ENCODE data around the gene DZIP1. TPM values are rescaled to one million over a fixed set of nuclear protein-coding genes. Genes with fewer than 3 reads are reported as not detected.
"Not testable (repeated sequence)": the region's sequence is repeated elsewhere in the genome, so short reads cannot be mapped to it uniquely, and the experiment has no call there.

The DZIP1 gene
- total RNA-seq, 1 experiment from 2014 or later, result 33.6 TPM

DNA sequence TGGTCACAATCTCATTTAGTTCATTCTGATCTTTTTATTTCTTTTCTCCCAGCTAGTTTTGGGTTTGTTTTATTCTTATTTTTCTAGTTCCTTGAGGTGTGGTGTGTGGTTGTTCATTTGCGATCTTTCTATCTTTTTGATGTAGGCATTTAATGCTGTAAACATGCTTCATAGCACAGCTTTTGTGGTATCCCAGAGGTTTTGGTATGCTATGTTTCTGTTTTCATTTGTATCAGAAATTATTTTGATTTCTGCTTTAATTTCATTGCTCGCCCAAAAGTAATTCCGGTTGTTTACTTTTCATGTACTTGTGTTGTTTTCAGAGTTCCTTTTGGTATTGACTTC lies 45.0 kb upstream of the DZIP1 start:
- no peaks in the 10 kb centered on the region for H3K27me3 ChIP-seq (ENCODE audit: insufficient read depth, low read length)
- no peak overlapping the region for H3K14ac ChIP-seq (ENCODE audit: insufficient read depth, low read length)
- no peak overlapping the region for H3K4ac ChIP-seq (ENCODE audit: low read depth, low read length)
- no peak overlapping the region for H2BK120ac ChIP-seq (ENCODE audit: low read depth, low read length, poor library complexity, severe bottlenecking)
- H3K23ac ChIP-seq (ENCODE audit: insufficient read length, low read depth, low read length), result no peak overlapping the region
- peaks cover 28 to 37% of the 10 kb centered on the region in 2 experiments for H3K9me3 Mint-ChIP-seq
- H4K8ac ChIP-seq (replicated peaks; ENCODE audit: insufficient read length, low read depth, low read length), result no peak overlapping the region
- no peak overlapping the region for H3K18ac ChIP-seq (ENCODE audit: insufficient read length, low read depth, low read length)
- H2BK12ac ChIP-seq (ENCODE audit: insufficient read length, low read depth, low read length), result no peak overlapping the region
- peaks cover 15 to 18% of the 10 kb centered on the region in 2 experiments; a peak in 3 of 4 replicates for H3K4me1 Mint-ChIP-seq
- H3K9ac ChIP-seq (ENCODE audit: extremely low read depth, insufficient read length, low read length), result no peak overlapping the region
- H2AFZ ChIP-seq (ENCODE audit: low read length), result no peak overlapping the region
- no peak overlapping the region for H4K91ac ChIP-seq (ENCODE audit: insufficient read length, low read depth, low read length)
- H3K4me1 ChIP-seq (ENCODE audit: insufficient read depth, low read length), result peaks cover 2% of the 10 kb centered on the region
- no peak overlapping the region for H3K4me2 ChIP-seq (ENCODE audit: insufficient read depth, insufficient read length, low read length)
- DNase-seq, result no peak
- H3K4me3 Mint-ChIP-seq, result no peak overlapping the region
- peaks cover 4% of the 10 kb centered on the region; the same call in 1 of the 2 replicates for H3K79me2 ChIP-seq (ENCODE audit: insufficient read depth, low read length)
- no peaks in the 10 kb centered on the region for H3K9me3 ChIP-seq (ENCODE audit: control insufficient read depth, low read depth, low read length)
- H3K27ac ChIP-seq (ENCODE audit: insufficient read length, low read depth, low read length), result no peak overlapping the region
- H2BK15ac ChIP-seq (ENCODE audit: low read depth, low read length), result no peak overlapping the region
- peaks cover 9 to 34% (median 30%) of the 10 kb centered on the region in 3 experiments for H3K36me3 Mint-ChIP-seq (ENCODE audit: insufficient read depth in 1 of 3, low read depth in 3 of 3)
- no peak overlapping the region for H2BK5ac ChIP-seq (ENCODE audit: insufficient read length, low read length)
- no peaks in the 10 kb centered on the region for H4K20me1 ChIP-seq (ENCODE audit: control insufficient read depth, insufficient read depth, insufficient read length)
- no peak overlapping the region for H4K5ac ChIP-seq (ENCODE audit: insufficient read length, low read depth, low read length)
- peaks cover 4% of the 10 kb centered on the region for H3K79me1 ChIP-seq (ENCODE audit: insufficient read depth, low read depth, low read length, poor library complexity, severe bottlenecking)
- H3K27me3 Mint-ChIP-seq (ENCODE audit: low read depth), result no peaks in the 10 kb centered on the region; the same call in 1 of the 2 replicates
- no peak overlapping the region for H3K56ac ChIP-seq (ENCODE audit: insufficient read length, low read depth, low read length)
- H3K23me2 ChIP-seq (ENCODE audit: insufficient read length, low read depth, low read length, poor library complexity, severe bottlenecking), result no peaks in the 10 kb centered on the region
- 0 out of 7 replicates have a peak overlapping the region, but pooled peaks of 1 of the 3 experiments have one; percentile 11 for H3K27ac Mint-ChIP-seq
- H3T11ph ChIP-seq (ENCODE audit: low read length), result no peak overlapping the region
- TF ChIP-seq, protein P1, sequence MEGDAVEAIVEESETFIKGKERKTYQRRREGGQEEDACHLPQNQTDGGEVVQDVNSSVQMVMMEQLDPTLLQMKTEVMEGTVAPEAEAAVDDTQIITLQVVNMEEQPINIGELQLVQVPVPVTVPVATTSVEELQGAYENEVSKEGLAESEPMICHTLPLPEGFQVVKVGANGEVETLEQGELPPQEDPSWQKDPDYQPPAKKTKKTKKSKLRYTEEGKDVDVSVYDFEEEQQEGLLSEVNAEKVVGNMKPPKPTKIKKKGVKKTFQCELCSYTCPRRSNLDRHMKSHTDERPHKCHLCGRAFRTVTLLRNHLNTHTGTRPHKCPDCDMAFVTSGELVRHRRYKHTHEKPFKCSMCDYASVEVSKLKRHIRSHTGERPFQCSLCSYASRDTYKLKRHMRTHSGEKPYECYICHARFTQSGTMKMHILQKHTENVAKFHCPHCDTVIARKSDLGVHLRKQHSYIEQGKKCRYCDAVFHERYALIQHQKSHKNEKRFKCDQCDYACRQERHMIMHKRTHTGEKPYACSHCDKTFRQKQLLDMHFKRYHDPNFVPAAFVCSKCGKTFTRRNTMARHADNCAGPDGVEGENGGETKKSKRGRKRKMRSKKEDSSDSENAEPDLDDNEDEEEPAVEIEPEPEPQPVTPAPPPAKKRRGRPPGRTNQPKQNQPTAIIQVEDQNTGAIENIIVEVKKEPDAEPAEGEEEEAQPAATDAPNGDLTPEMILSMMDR (conservative IDR thresholded peaks at IDR 0.05), result no peak
- no CpG with 5 or more reads among the region's 3 CpGs for WGBS (ENCODE audit: extremely low coverage, insufficient read length, low lambda C conversion rate)
- H2BK20ac ChIP-seq (ENCODE audit: low read depth, low read length, poor library complexity, severe bottlenecking), result no peak overlapping the region
- H2AK5ac ChIP-seq (ENCODE audit: insufficient read length, low read length), result no peak overlapping the region

DNA sequence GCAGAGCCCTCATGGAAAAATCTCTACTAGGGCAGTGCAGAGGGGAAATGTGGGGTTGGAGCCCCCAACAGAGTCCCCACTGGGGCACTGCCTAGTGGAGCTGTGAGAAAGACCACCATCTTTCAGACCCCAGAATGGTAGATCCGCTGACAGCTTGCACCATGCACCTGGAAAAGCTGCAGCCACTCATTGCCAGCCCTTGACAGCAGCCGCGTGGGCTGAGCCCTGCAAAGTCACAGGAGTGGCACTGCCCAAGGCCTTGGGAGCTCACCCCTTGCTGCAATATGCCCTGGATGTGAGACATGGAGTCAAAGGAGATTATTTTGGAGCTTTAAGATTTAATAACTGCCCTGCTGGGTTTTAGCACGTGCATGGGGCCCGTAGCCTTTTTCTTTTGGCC lies 40.5 kb upstream of the DZIP1 start:
- WGBS (ENCODE audit: extremely low coverage, insufficient read length, low lambda C conversion rate), result no CpG with 5 or more reads among the region's 5 CpGs
- H3K79me2 ChIP-seq (ENCODE audit: insufficient read depth, low read length); H4K8ac ChIP-seq (replicated peaks; ENCODE audit: insufficient read length, low read depth, low read length); H2BK15ac ChIP-seq (ENCODE audit: low read depth, low read length); H3K4me3 Mint-ChIP-seq; H3K4me1 ChIP-seq (ENCODE audit: insufficient read depth, low read length); H4K5ac ChIP-seq (ENCODE audit: insufficient read length, low read depth, low read length); H4K91ac ChIP-seq (ENCODE audit: insufficient read length, low read depth, low read length); H4K20me1 ChIP-seq (ENCODE audit: control insufficient read depth, insufficient read depth, insufficient read length); H3K4me2 ChIP-seq (ENCODE audit: insufficient read depth, insufficient read length, low read length); H3K27ac ChIP-seq (ENCODE audit: insufficient read length, low read depth, low read length); H3K18ac ChIP-seq (ENCODE audit: insufficient read length, low read depth, low read length); H3K27me3 ChIP-seq (ENCODE audit: insufficient read depth, low read length); H2BK120ac ChIP-seq (ENCODE audit: low read depth, low read length, poor library complexity, severe bottlenecking); H2BK20ac ChIP-seq (ENCODE audit: low read depth, low read length, poor library complexity, severe bottlenecking); DNase-seq; H3K79me1 ChIP-seq (ENCODE audit: insufficient read depth, low read depth, low read length, poor library complexity, severe bottlenecking); H2BK12ac ChIP-seq (ENCODE audit: insufficient read length, low read depth, low read length); H2BK5ac ChIP-seq (ENCODE audit: insufficient read length, low read length); H3K4ac ChIP-seq (ENCODE audit: low read depth, low read length); H3K14ac ChIP-seq (ENCODE audit: insufficient read depth, low read length); H3K23me2 ChIP-seq (ENCODE audit: insufficient read length, low read depth, low read length, poor library complexity, severe bottlenecking); H3K9me3 ChIP-seq (ENCODE audit: control insufficient read depth, low read depth, low read length); H2AK5ac ChIP-seq (ENCODE audit: insufficient read length, low read length); H3T11ph ChIP-seq (ENCODE audit: low read length); H3K27me3 Mint-ChIP-seq (ENCODE audit: low read depth); H2AFZ ChIP-seq (ENCODE audit: low read length); H3K56ac ChIP-seq (ENCODE audit: insufficient read length, low read depth, low read length); H3K23ac ChIP-seq (ENCODE audit: insufficient read length, low read depth, low read length); H3K9ac ChIP-seq (ENCODE audit: extremely low read depth, insufficient read length, low read length): not testable (repeated sequence)
- Mint-ChIP-seq H3K27ac (peak overlapping the region in 1 of 3 experiments; percentile 47; a peak in 1 of 7 replicates), H3K9me3 (peaks cover 19 to 29% of the 10 kb centered on the region in 2 experiments), H3K4me1 (peaks cover 24% of the 10 kb centered on the region in 2 experiments), H3K36me3 (ENCODE audit: insufficient read depth in 1 of 3, low read depth in 3 of 3) (peaks cover 0 to 40% (median 22%) of the 10 kb centered on the region in 3 experiments; a peak in 5 of 7 replicates)
